GM15510 (cell line): ENCODE results near the gene CCDC141.

Experiments
- POLR2A ChIP-seq: IDR thresholded peaks from 3 replicates; pipeline ENCODE4 v1.6.1; 2011; ENCODE audit warnings: borderline replicate concordance; ENCODE audit not compliant: insufficient read length; ENCODE audit errors: extremely low read depth

CCDC141 gene

DNA sequence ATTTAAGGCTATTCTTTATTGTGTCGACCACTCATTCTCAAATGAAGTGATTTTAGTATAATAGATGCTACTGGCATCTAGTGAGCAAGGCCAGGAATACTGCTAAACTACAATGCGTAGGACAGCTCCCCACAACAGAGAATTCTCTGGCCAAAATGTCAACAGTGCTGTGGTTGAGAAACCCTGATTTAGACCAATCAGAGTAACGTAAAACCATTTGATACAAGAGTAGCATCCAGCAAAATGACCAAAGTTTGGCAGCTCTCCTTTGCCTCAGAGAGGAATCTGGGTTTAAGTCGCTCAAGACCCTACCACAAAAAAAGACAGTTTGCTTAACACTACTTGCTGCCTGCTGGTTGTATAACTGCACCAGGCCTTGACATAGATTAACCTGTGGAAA is 205.7 kb downstream of the CCDC141 start:
- no peak for TF ChIP-seq POLR2A

DNA sequence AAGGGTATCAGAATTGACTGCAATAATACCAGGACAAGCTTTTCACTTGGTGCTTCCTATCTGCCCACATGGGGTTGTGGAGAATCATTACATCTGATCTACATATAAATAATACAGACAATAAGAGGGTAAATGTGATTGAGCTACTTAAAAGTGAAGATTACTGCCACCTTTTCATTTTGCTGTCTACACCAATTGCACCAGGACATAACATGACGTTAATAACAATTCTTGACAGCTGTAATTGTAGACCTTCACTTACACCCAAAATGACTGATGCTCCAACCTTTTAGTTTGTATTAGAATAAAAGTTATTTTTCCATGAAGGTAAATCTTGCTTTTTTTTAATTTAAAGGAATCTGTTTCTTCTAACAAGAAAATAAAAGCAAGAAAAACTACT is 206.2 kb downstream of the CCDC141 start:
- TF ChIP-seq POLR2A: no peak

DNA sequence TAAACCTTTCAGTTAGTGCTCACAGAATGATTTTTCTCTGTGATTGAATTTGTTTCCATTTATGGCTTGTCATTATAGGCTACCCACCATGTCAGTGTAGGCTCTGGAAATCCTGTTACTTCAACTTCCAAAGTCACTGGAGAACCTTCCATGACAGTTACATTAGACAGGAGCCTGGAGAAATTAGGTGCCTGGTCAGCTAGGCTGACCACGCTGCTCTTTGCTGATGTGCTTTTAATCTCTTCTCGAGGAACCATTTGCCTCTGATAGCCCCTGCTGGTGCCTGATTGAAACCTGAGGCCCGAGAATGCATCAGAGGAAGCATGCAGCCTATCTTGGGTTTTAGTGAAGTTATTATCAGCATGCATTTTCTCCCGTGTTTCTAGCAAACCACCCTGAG is 213.1 kb downstream of the CCDC141 start:
- no peak for TF ChIP-seq POLR2A

DNA sequence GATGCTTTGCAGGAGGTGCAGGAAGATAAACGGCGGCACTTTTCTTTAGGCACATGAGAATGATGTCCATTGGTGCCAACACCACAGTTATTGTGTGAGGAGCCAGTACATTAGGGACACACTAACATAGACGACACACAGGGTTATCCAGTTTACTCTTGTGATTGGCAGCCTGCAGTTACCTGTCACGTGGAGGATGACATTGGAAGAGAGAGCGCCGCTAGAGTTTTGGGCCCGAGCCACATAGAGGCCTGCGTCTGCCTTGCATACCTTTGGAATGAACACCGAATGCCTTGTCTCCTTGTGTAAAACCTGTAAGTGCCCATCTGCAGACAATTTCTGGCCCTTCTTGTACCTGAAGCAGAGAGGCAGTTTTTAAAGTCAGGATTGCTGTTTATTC is 215.9 kb downstream of the CCDC141 start:
- no peak for TF ChIP-seq POLR2A

DNA sequence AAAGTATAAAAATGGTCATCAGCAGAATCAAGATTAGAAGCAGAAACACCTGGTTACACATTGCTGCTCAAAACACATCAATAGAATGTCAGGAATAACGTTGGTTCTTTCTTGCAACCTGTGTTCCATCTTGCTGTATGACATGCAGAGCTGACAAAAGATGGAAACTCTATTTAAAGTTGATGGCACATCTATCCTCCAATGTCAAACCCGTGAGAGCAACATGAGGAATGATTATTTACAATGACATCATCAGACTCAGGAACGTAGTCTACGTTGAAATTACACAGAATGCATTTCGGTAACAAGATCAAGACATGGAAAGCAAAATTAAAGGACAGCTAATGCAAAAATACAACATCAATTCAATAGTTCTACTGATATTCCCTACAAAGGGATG is 216.6 kb downstream of the CCDC141 start:
- TF ChIP-seq POLR2A: no peak

DNA sequence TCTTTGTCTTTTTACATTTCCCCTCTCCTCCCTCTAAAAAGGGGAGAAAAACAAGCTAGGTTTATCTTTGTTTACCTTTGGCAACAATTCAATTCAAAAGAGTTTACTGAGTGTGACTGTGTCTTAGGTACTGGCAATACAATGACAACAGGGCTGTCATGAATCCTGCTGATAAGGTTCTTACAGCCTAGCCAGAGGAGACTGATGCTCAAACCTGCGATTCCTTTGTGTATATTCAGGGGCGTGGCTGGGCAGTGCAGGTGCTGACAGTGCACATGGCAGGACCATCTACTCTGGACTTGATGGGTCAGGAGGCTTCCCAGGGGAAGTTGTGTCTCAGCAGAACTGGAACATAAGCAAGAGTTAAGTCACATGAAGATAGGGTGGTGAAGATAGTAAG is 219.5 kb downstream of the CCDC141 start:
- TF ChIP-seq POLR2A: no peak

DNA sequence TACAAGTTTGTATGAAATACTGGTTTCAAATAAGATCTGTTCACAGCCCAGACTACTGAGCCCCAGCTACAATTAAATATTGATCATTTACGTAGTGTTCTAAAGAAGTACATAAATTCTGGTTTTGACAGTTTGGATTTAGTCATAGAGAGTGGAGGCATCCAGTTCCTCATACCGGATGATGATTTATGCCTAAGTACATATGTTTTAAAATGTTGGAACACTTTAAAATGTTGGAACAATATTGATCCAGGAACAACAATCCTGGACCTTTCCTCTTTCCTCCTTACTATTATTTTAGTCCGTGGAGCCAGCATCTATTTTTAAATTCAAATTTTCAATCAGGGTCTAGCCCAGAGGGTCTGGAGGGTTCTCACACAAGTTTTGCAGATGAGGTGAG is 220.0 kb downstream of the CCDC141 start:
- TF ChIP-seq POLR2A: no peak

DNA sequence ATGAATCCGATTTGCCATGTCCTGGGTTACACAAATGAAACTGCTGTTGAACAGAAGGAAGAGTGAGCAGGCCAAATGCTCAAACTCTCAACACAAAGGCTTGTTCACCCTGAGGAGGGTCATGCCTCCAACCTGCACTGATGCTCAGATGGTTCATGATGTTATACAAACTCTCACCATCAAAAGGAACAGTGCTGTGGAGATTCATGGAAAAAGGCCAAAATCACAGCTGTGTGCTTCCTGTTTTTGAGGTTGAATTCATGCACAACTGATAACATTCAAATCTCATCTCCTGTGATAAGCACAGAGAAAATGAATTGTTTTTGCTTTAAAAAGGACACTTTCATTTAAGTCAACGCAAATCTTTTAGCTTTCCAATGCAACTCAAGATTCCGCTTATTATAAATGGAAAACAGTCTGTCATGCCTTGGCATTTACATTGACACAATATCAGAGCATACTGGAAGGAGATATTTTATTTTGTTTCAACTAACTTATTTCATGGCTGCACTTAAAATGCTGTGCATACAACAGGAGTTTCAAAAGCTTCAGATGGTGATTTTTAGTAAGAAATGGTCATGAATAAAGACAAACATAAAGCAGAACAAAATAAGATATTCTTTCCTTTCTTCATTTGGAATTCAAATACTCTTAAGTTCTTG is 220.5 kb downstream of the CCDC141 start:
- TF ChIP-seq POLR2A: no peak

DNA sequence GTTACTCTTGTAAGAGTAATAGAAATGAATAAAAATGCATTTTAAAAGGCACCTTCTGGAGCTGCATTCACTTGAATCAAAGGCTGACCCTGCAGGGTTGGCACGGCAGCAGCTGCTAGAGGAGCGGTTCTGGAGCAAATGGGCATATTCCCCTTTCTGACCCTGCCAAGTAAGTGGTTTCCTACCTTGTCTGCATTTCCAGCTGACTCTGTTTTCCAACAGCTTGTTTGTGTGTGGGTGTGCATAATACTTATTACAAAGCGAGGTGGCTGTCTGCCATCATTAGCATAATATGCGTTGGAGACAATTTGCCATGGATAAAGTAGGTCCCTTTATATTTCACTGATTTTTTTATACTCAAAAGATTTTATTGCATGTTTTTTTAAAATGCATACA is 221.5 kb downstream of the CCDC141 start:
- no peak for TF ChIP-seq POLR2A

DNA sequence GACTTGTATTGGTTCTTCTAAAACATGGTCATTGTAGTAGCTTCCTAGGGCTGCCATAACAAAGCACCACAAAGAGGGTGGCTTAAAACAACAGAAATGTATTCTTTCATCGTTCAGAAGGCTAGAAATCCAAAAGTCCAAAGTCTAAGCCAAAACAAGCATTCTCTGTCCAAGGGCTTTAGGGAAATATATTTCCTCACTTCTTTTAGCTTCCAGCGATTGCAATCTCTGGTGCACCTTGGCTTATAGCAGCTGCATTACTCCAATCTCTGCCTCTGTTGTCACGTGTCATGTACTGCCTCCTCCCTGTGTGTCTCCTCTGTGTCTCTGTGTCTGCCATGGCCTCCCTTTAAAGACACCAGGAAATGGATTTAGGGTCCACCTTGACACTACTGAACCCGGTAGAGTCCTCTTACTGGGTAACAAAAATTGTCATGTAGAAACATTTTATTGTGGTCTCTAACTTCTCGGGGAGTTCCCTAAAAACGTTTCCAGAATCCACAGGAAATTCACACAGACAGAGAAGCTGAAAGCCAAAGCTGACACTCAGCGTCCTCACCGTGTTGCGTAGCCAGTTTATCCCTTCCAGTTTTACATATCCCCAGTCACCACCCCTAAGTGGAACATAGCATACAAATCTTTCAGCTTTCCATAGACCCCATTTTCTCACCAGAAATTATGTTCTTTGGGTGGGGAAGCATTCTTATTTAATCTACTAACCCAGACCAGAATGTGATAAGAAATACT is 222.0 kb downstream of the CCDC141 start:
- no peak for TF ChIP-seq POLR2A

DNA sequence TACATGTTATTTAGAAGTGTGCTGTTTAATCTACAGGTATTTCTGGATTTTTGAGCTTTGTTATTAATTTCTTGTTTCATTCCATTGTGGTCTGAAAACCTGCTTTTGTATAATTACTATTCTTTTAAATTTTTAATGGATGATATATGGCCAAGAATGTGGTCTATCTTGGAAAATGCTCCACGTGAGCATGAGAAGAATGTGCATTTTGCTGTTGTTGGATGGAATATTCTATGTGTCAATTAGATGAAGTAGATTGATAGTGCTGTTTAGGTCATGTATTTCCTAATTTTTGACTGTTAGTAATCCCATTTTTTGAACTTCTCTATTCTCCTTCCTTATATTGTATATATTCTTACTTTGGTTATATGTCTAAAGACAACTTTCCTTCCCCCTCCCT is 222.8 kb downstream of the CCDC141 start:
- no peak for TF ChIP-seq POLR2A

DNA sequence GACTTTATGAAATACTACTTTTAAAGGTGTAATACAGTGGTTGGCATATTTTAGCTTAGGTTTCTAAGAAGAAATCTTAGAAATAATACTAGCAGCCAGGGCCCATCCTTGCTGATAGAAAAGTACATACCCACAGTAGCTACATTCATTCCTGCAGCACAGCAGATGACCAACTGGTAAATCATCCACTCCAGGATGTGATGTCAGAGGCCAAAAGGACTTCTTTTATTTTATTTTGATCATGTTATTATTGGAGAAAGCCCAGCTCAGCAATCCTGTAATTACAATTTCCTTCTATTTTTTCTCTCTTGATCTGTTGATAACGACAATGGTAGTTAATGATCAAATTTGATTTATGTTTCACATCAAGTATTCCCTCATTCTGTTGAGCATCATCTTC is 224.8 kb downstream of the CCDC141 start:
- TF ChIP-seq POLR2A: no peak

DNA sequence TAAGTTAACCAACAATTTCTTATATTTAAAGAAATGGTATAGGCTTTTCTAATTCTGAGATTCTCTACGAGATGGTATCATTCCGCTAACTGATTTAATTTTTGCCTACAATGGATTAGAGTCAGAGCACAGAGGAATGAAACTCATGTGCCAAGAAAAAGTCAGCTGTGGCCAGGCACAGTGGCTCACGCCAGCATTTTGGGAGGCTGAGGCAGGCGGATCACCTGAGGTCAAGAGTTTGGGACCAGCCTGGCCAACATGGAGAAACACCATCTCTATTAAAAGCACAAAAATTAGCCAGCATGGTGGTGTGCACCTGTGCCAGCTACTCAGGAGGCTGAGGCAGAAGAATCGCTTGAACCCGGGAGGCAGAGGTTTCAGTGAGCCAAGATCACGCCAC is 225.8 kb downstream of the CCDC141 start:
- TF ChIP-seq POLR2A: no peak

DNA sequence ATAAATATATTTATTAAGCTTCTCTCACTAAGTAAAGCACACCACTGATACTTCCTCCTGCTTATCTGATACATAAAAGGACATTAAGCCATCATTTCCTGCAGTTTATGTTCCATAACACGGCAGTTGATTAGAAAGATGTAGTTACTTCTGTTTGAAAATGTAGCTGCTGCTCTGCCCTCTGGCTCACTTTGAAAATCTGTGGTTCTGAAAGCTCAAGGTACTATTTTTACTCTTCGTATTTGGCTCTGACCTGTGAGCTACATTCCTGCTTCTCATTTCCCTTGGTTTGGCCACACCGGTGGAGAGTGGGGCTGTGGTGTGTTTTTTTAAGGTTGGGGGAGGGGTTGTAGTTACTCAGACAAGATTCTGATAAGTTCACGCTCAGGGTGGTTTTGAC is 229.9 kb downstream of the CCDC141 start:
- no peak for TF ChIP-seq POLR2A

DNA sequence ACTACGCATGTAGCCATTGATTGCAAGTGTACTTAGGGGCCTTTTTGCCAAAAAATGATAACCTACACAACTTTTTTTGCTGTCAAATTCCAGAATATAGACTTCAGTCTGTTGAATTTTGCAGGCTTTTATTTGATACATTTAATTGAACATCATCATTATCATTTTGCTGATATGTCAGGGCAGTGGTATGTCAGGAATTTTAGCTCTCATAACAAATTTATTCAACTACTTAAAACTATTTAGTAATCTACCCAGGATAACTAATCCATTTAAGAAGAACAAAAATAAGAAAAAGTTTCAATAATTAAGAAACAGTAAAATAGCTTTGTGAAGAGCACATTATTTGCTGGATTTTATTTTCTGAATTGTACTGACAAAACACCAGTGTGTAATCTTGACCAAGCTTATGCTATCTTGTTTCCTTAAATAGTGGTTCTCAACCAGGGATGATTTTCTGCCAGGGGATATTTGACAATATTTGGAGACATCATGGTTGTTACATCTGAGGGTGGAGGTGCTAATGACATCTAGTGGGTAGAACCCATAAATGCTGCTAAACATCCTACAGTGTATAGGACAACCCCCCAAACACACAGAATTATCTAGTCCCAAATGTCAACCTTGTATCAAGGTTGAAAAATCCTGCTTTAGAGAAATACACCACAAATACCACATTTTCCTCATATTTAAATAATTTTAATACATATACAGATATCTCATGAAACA is 230.6 kb downstream of the CCDC141 start:
- no peak for TF ChIP-seq POLR2A

DNA sequence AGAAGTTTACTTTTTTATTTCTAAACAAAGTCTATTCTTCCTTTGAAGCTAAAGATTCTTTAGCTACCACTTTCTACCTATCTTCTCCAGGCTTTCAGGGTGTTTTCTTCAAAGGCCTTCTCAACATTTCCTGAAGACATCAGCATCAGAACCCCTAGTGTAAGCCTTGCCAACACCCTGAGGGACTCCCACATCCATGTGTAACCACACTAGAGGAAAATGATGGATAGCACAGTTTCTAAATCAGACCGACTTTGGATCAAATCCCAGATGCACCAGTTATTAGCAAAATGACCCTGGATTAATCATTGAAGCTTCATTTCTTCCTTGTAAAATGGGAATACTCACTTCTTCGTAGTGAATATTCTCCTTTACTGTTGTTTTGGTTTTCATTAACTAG is 238.0 kb downstream of the CCDC141 start:
- TF ChIP-seq POLR2A: no peak

DNA sequence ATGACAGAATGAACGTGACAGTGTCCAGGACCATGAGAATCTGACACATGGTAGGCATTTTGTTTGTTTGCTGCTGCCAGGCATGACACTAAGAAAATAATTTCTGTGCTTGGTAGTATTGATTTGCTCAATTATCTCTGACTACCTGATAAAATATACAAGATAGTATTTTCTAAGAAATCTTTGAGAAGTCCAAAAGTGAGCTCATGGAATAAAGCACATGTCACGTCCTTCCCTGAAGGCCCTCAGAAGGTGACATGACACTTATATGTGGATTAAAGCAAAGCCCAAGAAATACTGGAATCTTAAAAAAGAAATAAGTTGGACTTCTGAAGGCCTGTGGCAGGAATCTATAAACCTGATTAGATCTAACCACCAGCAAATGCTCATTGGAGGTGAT is 238.9 kb downstream of the CCDC141 start:
- TF ChIP-seq POLR2A: no peak

DNA sequence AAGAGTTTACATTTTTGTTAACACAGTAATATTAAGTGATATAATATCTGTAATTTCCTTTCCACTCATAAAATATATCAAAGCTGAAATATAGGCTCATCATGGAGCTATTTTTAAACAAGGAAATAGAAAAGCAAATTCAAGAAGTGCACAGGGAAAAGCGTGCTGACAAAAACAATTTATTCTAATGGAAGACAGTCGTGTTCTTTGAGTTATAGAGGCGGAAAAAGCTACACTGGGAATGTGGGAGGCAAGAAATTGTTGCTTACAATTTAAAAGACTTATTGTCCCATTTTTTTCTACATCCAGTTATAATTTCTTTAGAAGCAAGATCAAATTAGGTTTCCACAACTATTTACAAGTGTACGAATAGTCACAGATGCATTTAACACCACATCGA is 239.5 kb downstream of the CCDC141 start:
- TF ChIP-seq POLR2A: no peak
